ENCODE results near the gene ODAD3.

DNA sequence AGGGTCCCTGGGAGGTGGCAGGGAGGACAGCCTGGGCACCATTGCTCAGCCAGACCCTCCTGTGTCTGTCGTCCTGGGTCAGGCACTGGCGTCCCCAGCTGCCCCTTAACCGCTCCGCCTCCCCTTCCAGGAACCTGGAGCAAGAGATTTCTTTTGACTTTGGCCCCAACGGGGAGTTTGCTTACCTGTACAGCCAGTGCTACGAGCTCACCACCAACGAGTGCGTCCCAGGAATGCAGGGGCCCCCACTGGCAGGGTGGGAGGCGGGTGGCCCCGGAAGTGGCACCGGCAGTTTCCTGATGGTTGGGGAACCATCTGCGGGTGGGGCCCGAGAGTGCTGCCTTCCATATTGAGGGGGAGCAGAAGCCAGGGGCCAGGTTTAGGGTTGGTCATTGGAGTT is 13.5 kb upstream of the ODAD3 start:
- TF ChIP-seq CTCF (IDR thresholded peaks at IDR 0.05) = no peak
- no peak for TF ChIP-seq EZH2 (IDR thresholded peaks at IDR 0.05)
- TF ChIP-seq EZH2phosphoT487 (IDR thresholded peaks at IDR 0.05) = no peak

Data from neural progenitor cell (in vitro differentiated cells).